ENCODE data around the gene CACNA2D1. TPM values are rescaled to one million over a fixed set of nuclear protein-coding genes. Genes with fewer than 3 reads are reported as not detected.

CACNA2D1 gene
- total and polyA plus RNA-seq, 9 of the 15 experiments (the other 6 are each of a cell fraction or from before 2014, with no cell fraction given): 0.49 TPM; not detected in 8

- Histone ChIP-seq H2AFZ (ENCODE audit: low read depth, low read length) (no peak overlapping the region), H3K36me3 (ENCODE audit: control insufficient read depth, insufficient read depth, low read length) (no peaks in the 10 kb centered on the region), H3K27me3 (ENCODE audit: control insufficient read depth in 2 of 2, insufficient read depth in 2 of 2, low read length in 2 of 2) (no peaks in the 10 kb centered on the region), H3K4me3 (no peak overlapping the region), H3K79me2 (ENCODE audit: control insufficient read depth, insufficient read depth, low read length) (no peaks in the 10 kb centered on the region), H3K4me2 (ENCODE audit: insufficient read depth, low read length) (no peak overlapping the region), H3K27ac (ENCODE audit: extremely low read depth, low read depth, low read length) (no peak overlapping the region), H3K4me1 (replicated peaks in 1 of 2; ENCODE audit: control insufficient read depth in 2 of 2, insufficient read depth in 2 of 2, low read length in 2 of 2) (no peaks in the 10 kb centered on the region), H3K9me1 (ENCODE audit: control insufficient read depth, insufficient read depth, low read length) (no peaks in the 10 kb centered on the region), H3K9ac (ENCODE audit: insufficient read depth in 1 of 2, low read depth in 2 of 2, low read length in 2 of 2) (no peak overlapping the region), H3K9me3 (replicated peaks; ENCODE audit: control insufficient read depth, insufficient read depth, low read depth, low read length) (no peaks in the 10 kb centered on the region), H4K20me1 (replicated peaks; ENCODE audit: control insufficient read depth, insufficient read depth, low read length) (no peaks in the 10 kb centered on the region)
- DNase-seq (ENCODE audit: extremely low read depth in 1 of 4, low spot score in 3 of 4) (no peak), ATAC-seq (no peak), FAIRE-seq (no peak)
- ChIA-PET POLR2A (no interaction called here), CTCF (ENCODE audit: low intra/inter-chr PET ratio) (no interaction called here)
- in situ Hi-C loops (cut with MboI): no loop called here
- no TSS peak for BruUV-seq (replicated peaks)
- no peak for TF ChIP-seq E2F1 (CRISPR knock-in tag; IDR thresholded peaks at IDR 0.05)
- intact Hi-C loops (cut with micrococcal nuclease): no loop called here
- WGBS (ENCODE audit: insufficient coverage, low coverage, missing lambda C conversion rate): 0% methylated on average over 2 of the region's 2 CpGs
These were observed 81.4 kb downstream of the CACNA2D1 start for GRCh38 chr7:82362129-82362706.

- in situ Hi-C loops (cut with MboI) (no loop called here), intact Hi-C loops (cut with micrococcal nuclease) (no loop called here)
- POLR2A ChIA-PET: no interaction called here
- H3K9me1 ChIP-seq (ENCODE audit: control insufficient read depth, insufficient read depth, low read length): no peaks in the 10 kb centered on the region
- no peak for FAIRE-seq
- H3K4me1 ChIP-seq (replicated peaks in 1 of 2; ENCODE audit: control insufficient read depth in 2 of 2, insufficient read depth in 2 of 2, low read length in 2 of 2): no peaks in the 10 kb centered on the region
- H2AFZ ChIP-seq (ENCODE audit: low read depth, low read length): no peak overlapping the region
- no peak overlapping the region for H3K9ac ChIP-seq (ENCODE audit: insufficient read depth in 1 of 2, low read depth in 2 of 2, low read length in 2 of 2)
- H3K4me2 ChIP-seq (ENCODE audit: insufficient read depth, low read length): no peak overlapping the region
- no peak overlapping the region for H3K27ac ChIP-seq (ENCODE audit: extremely low read depth, low read depth, low read length)
- no peaks in the 10 kb centered on the region for H3K9me3 ChIP-seq (replicated peaks; ENCODE audit: control insufficient read depth, insufficient read depth, low read depth, low read length)
- ATAC-seq: no peak
- H3K36me3 ChIP-seq (ENCODE audit: control insufficient read depth, insufficient read depth, low read length): no peaks in the 10 kb centered on the region
- H3K79me2 ChIP-seq (ENCODE audit: control insufficient read depth, insufficient read depth, low read length): no peaks in the 10 kb centered on the region
- CTCF ChIA-PET (ENCODE audit: low intra/inter-chr PET ratio): no interaction called here
- DNase-seq (ENCODE audit: extremely low read depth in 1 of 4, low spot score in 3 of 4): no peak
- H3K27me3 ChIP-seq (ENCODE audit: control insufficient read depth in 2 of 2, insufficient read depth in 2 of 2, low read length in 2 of 2): no peaks in the 10 kb centered on the region
- no peak overlapping the region for H3K4me3 ChIP-seq
- WGBS (ENCODE audit: insufficient coverage, low coverage, missing lambda C conversion rate): 0% methylated on average over 2 of the region's 2 CpGs
- BruUV-seq (replicated peaks): no TSS peak
- H4K20me1 ChIP-seq (replicated peaks; ENCODE audit: control insufficient read depth, insufficient read depth, low read length): no peaks in the 10 kb centered on the region
- TF ChIP-seq UBTF (IDR thresholded peaks at IDR 0.05; ENCODE audit: borderline replicate concordance in 1 of 2, low read depth in 2 of 2, low read length in 2 of 2) (no peak), TCFL5 (CRISPR knock-in tag; conservative IDR thresholded peaks at IDR 0.05) (no peak), POLR2A (conservative IDR thresholded peaks at IDR 0.05) (no peak), ZNF224 (CRISPR knock-in tag; IDR thresholded peaks at IDR 0.05) (no peak)
- TF ChIP-seq, protein P1, sequence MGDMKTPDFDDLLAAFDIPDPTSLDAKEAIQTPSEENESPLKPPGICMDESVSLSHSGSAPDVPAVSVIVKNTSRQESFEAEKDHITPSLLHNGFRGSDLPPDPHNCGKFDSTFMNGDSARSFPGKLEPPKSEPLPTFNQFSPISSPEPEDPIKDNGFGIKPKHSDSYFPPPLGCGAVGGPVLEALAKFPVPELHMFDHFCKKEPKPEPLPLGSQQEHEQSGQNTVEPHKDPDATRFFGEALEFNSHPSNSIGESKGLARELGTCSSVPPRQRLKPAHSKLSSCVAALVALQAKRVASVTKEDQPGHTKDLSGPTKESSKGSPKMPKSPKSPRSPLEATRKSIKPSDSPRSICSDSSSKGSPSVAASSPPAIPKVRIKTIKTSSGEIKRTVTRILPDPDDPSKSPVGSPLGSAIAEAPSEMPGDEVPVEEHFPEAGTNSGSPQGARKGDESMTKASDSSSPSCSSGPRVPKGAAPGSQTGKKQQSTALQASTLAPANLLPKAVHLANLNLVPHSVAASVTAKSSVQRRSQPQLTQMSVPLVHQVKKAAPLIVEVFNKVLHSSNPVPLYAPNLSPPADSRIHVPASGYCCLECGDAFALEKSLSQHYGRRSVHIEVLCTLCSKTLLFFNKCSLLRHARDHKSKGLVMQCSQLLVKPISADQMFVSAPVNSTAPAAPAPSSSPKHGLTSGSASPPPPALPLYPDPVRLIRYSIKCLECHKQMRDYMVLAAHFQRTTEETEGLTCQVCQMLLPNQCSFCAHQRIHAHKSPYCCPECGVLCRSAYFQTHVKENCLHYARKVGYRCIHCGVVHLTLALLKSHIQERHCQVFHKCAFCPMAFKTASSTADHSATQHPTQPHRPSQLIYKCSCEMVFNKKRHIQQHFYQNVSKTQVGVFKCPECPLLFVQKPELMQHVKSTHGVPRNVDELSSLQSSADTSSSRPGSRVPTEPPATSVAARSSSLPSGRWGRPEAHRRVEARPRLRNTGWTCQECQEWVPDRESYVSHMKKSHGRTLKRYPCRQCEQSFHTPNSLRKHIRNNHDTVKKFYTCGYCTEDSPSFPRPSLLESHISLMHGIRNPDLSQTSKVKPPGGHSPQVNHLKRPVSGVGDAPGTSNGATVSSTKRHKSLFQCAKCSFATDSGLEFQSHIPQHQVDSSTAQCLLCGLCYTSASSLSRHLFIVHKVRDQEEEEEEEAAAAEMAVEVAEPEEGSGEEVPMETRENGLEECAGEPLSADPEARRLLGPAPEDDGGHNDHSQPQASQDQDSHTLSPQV (IDR thresholded peaks at IDR 0.05): no peak
These were observed 82.8 kb downstream of the CACNA2D1 start for GRCh38 chr7:82360591-82361368.

All from K562 (cell line).